Measurements from ENCODE around the gene PRR20G.

Gene PRR20G

DNA sequence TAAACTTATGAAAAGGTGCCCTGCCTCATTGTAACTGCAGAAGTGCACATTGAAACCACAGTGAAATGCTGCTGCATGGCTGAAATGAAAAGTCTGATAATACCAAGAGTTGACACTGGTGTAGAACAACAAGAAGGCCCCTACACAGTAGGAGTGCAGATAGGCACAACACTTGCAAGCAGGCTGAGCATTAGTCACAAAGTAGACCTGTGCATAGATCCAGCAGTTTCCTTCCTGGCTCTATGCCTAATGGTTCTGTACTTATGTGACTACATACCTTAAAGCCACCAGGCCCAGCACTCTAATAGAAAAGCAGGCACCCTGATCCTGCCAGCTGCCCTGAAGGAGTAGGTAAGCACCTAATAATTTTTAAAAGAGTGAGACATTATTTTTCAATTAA is 53.1 kb downstream of the PRR20G start:
- no peak for TF ChIP-seq CTCF (IDR thresholded peaks at IDR 0.05; ENCODE audit: control extremely low read depth, extremely low read depth, low read depth, missing control alignments)
- CTCF ChIA-PET = no interaction called here
- no peak for DNase-seq (ENCODE audit: extremely low spot score)
- POLR2A ChIA-PET = no interaction called here

Measured in GM10248 (cell line).